ENCODE results near the gene ARMS2. TPM values are rescaled to one million over a fixed set of nuclear protein-coding genes. Genes with fewer than 3 reads are reported as not detected.

The ARMS2 gene
- total and polyA plus RNA-seq, 7 donors: 1.1 TPM; not detected in 6

GRCh38 chr10:122486406-122487080 is 32.1 kb downstream of the ARMS2 start:
- 79 to 81% methylated on average over 9 of the region's 9 CpGs for WGBS, 2 donors

GRCh38 chr10:122487174-122487765 is 32.8 kb downstream of the ARMS2 start:
- H3K27ac ChIP-seq: peak overlapping the region in 3 of 4 donors; percentile 70 to 82 (median 77)
- TF ChIP-seq CTCF (IDR thresholded peaks at IDR 0.05): no peak
- TF ChIP-seq EP300 (IDR thresholded peaks at IDR 0.05): peak; percentile 86 to 99 (median 97)
- no peak for TF ChIP-seq POLR2A (IDR thresholded peaks at IDR 0.05)
- TF ChIP-seq POLR2AphosphoS5 (IDR thresholded peaks at IDR 0.05): peak; percentile 77 to 94 (median 84)

More at GRCh38 chr10:122486406-122487080, 32.1 kb downstream of the ARMS2 start:
- Histone ChIP-seq H3K4me1 (peaks cover 0 to 80% (median 66%) of the 10 kb centered on the region in 4 donors), H3K27me3 (no peaks in the 10 kb centered on the region), H3K27ac (peak overlapping the region in 3 of 4 donors; percentile 70 to 82 (median 77)), H3K9me3 (no peaks in the 10 kb centered on the region), H3K36me3 (peaks cover 0 to 15% (median 0%) of the 10 kb centered on the region in 4 donors), H3K4me3 (no peak overlapping the region)
- TF ChIP-seq POLR2A (IDR thresholded peaks at IDR 0.05): no peak
- no peak for TF ChIP-seq POLR2AphosphoS5 (IDR thresholded peaks at IDR 0.05)
- no peak for TF ChIP-seq CTCF (IDR thresholded peaks at IDR 0.05)
- no peak for TF ChIP-seq EP300 (IDR thresholded peaks at IDR 0.05)
- intact Hi-C loops (cut with DNase I): loop anchor here (5.0 kb wide), 1 partner anchor 114 kb away; the partner anchor contains the start of gene PLEKHA1
- peak; percentile 53 for DNase-seq

GRCh38 chr10:122490268-122490667 is 35.8 kb downstream of the ARMS2 start:
- TF ChIP-seq EP300 (IDR thresholded peaks at IDR 0.05): no peak
- TF ChIP-seq POLR2AphosphoS5 (IDR thresholded peaks at IDR 0.05): no peak
- TF ChIP-seq POLR2A (IDR thresholded peaks at IDR 0.05): no peak
- no peak for TF ChIP-seq CTCF (IDR thresholded peaks at IDR 0.05)
- Histone ChIP-seq H3K36me3 (peaks cover 0 to 15% (median 0%) of the 10 kb centered on the region in 4 donors), H3K27me3 (no peaks in the 10 kb centered on the region), H3K4me3 (no peak overlapping the region), H3K9me3 (no peaks in the 10 kb centered on the region), H3K4me1 (peaks cover 0 to 86% (median 83%) of the 10 kb centered on the region in 4 donors), H3K27ac (peak overlapping the region in 3 of 4 donors; percentile 65 to 87 (median 74))
- 69 to 79% methylated on average over 4 of the region's 4 CpGs for WGBS, 2 donors
- intact Hi-C loops (cut with DNase I): no loop called here
- DNase-seq: no peak

More at GRCh38 chr10:122487174-122487765, 32.8 kb downstream of the ARMS2 start:
- DNase-seq: peak; percentile 95
- WGBS, 2 donors: 60 to 62% methylated on average over 16 of the region's 16 CpGs
- Histone ChIP-seq H3K9me3 (no peaks in the 10 kb centered on the region), H3K36me3 (peaks cover 0 to 15% (median 0%) of the 10 kb centered on the region in 4 donors), H3K4me3 (no peak overlapping the region), H3K27me3 (no peaks in the 10 kb centered on the region), H3K4me1 (peaks cover 0 to 86% (median 74%) of the 10 kb centered on the region in 4 donors)
- intact Hi-C loops (cut with DNase I): loop anchor here (5.0 kb wide), 1 partner anchor 115 kb away; the partner anchor contains the start of gene PLEKHA1

GRCh38 chr10:122490786-122491680 is 36.6 kb downstream of the ARMS2 start:
- intact Hi-C loops (cut with DNase I): no loop called here
- no peaks in the 10 kb centered on the region for H3K27me3 ChIP-seq
- WGBS, 2 donors: 81% methylated on average over 26 of the region's 26 CpGs
- TF ChIP-seq POLR2AphosphoS5 (IDR thresholded peaks at IDR 0.05) (peak in 2 of 4 donors; percentile 66 to 79), POLR2A (IDR thresholded peaks at IDR 0.05) (no peak), EP300 (IDR thresholded peaks at IDR 0.05) (peak in 1 of 4 donors; percentile 89)
- DNase-seq: peak; percentile 83
- peak overlapping the region in 3 of 4 donors; percentile 65 to 87 (median 74) for H3K27ac ChIP-seq
- peaks cover 0 to 15% (median 0%) of the 10 kb centered on the region in 4 donors for H3K36me3 ChIP-seq
- no peaks in the 10 kb centered on the region for H3K9me3 ChIP-seq
- H3K4me3 ChIP-seq: no peak overlapping the region
- H3K4me1 ChIP-seq: peaks cover 0 to 85% (median 83%) of the 10 kb centered on the region in 4 donors
